Ovary (tissue), 3 donors: ENCODE results near the gene GRHPR.

Experiments used
- CTCF ChIP-seq, 3 donors: fragments of 450-650 bp in 2 of 3; fragments of 200-600 bp in 1 of 3; IDR thresholded peaks; one replicate each; pipeline versions ENCODE4 v1.5.1 to v1.8.0; 2016 to 2022; ENCODE audit warnings: antibody characterized with exemption in 3 of 3, mild to moderate bottlenecking in 1 of 3
- POLR2A ChIP-seq: fragments of 450-650 bp; IDR thresholded peaks from one replicate; pipeline ENCODE4 v1.6.1; 2017; ENCODE audit warnings: antibody characterized with exemption, mild to moderate bottlenecking, moderate library complexity
- donor health status: DM: no; HTN: no; CAD: no.

- TF ChIP-seq CTCF (IDR thresholded peaks at IDR 0.05) (no peak), POLR2A (no peak)
Measured at GRCh38 chr9:37446401-37446800, 23.9 kb downstream of the GRHPR start.
